ENCODE data around the gene KIF13A.
"Not testable (repeated sequence)": the region's sequence is repeated elsewhere in the genome, so short reads cannot be mapped to it uniquely, and the experiment has no call there.

KIF13A gene

DNA sequence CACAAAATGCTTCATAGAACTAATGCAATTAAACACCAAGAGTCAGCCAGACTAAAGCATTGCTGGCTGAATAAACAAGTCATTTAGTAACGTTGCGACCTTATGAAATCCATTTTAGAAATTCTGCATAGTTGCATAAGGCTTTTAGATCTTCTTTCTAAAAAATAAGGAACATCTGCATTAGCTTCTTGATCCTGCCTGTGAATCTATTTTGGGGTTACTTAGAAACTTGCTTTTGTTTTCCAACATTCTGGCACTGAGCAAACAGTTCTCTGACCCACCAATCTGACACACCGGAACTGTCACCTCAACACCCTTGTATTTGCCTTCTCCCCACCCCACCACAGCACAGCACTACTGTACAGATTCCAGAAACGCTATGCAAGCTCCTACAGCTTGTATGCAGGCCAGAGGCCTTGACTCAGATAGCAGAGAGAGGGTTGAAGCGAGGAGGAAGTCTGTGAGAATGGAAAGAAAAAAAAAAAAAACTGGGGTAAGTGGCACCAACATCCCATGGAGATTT, 55.0 kb downstream of the KIF13A start:
- DNase-seq (ENCODE audit: low read depth in 2 of 2): no peak

- DNase-seq (ENCODE audit: low read depth in 2 of 2): no peak
Measured at GRCh38 chr6:17931227-17931626, 56.2 kb downstream of the KIF13A start.

- DNase-seq (ENCODE audit: low read depth in 2 of 2): no peak
Measured at GRCh38 chr6:17930321-17930993, 57.0 kb downstream of the KIF13A start.

GRCh38 chr6:17928514-17929430, 58.7 kb downstream of the KIF13A start:
- no peak for DNase-seq (ENCODE audit: low read depth in 2 of 2)

- no peak for DNase-seq (ENCODE audit: low read depth in 2 of 2)
Measured at GRCh38 chr6:17927705-17928104, 59.7 kb downstream of the KIF13A start.

- DNase-seq (ENCODE audit: low read depth in 2 of 2): no peak
Measured at GRCh38 chr6:17923401-17923863, 64.0 kb downstream of the KIF13A start.

DNA sequence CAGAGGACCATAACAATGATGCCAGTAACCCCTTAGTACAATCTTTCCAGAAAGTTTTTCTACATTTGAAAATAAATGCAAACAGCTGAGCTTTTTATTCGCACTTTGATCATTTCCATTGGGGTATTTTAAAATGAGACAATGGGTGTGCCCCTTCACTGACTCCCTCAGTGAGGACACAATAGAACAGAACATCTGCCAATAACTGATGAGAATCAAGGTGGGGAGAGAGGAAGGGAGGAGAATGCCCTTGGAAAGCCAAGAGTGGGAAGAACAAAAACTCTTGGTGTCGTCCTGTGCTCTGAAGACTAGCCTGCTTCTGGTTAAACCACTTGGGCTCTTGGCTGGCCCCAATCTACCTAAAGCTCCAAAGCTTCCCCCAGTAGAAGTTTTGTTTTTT, 66.0 kb downstream of the KIF13A start:
- no peak for DNase-seq (ENCODE audit: low read depth in 2 of 2)

DNA sequence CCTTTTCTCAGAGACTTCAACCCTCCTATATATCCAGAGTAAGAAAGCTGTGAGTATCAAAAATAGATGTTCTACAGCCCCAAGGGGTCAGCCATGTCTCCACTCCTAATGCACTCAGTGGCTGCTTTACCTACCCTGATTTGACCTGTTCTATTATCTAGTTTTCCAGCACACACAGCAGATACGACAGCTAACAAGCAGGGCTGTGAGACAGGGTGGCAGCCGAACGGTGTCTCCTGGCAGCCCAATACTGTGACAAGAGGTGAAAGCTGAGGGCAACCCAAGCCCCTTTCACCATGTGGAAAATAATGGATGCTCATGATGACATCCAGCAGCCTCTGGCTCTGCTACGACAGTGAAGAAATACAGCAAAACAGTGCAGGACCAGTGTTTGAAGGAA, 67.9 kb downstream of the KIF13A start:
- no peak for DNase-seq (ENCODE audit: low read depth in 2 of 2)

DNA sequence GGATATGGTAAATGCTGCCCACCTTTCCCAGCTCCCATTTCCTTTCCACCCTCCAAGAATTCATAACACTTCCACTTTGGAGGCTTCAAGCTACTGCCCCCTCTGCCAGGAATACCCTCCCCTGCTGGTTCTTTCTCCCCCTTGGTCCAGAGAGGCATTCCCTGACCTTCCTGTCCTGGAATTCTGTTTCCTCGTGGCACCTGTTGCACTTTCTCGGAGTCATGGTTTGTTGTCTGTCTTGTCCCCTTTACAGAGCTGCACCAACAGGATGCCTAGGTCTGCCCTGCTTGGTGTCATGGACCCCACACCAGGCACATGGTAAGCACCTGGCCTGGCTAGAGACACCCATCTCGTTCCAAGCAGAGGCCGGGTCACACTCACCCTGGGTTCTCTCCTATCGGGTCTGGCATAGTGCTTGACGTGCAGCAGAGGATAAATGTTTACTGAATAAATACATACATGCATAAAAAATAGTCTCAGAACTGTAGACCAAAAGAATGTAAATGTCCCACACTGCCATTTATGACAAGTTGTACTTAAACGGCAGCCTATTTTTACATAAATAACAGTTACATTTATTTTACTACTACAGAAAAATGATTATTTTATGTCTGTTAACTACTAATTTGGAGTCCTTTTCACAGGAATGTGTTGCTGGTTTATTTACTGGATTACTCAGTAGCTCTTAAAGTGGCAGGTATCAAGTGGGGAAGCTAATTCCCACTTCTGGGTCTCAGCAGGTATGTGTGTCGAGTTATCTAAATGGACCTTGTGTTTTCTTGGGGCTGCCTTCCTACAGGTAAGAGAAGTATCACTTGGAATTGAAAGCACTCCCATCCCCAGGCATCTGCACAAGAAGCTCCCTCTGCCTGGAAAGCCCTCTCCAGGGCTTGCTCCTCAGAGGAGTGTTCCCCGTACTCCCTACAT, 69.3 kb downstream of the KIF13A start:
- DNase-seq (ENCODE audit: low read depth in 2 of 2): no peak

DNA sequence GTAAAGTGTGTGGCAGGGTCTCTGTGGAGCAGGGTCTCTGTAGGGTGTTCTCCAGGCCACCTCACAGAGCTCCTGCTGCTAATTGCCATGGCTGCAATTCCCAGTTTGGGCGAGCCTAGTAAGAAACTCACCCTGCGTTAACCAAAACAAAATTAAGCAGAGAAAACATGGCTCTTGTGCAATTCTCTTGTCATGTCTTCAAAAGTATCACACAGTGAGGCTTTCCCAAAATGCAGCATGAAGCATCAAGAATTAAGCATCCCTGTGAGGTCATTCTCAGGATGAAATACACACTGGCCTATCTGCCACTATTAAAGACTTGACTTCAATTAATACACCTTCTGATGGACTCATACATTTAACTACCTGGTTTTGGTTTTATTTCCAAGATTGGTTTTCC, 72.8 kb downstream of the KIF13A start:
- DNase-seq (ENCODE audit: low read depth in 2 of 2): no peak

DNA sequence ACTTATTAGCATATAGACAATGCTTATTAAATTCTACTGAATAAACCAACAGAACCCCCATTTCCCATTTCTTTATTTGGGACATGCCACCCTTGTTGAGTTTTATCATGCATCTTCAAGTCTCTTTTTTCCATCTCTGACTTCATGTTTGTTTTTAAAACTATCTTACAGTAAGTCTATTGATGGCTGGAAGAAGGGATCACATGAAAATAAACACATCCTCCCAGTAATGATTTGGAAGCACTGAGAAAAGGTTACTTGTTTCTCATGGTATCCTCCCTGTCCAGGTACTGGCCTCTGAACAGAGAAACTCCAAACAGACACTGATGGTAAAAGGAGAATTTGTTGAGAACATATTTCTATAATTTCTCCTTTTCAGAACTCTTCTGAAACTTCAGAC, 74.9 kb downstream of the KIF13A start:
- no peak for DNase-seq (ENCODE audit: low read depth in 2 of 2)

GRCh38 chr6:17911656-17912055, 75.8 kb downstream of the KIF13A start:
- DNase-seq (ENCODE audit: low read depth in 2 of 2): not testable (repeated sequence)

DNA sequence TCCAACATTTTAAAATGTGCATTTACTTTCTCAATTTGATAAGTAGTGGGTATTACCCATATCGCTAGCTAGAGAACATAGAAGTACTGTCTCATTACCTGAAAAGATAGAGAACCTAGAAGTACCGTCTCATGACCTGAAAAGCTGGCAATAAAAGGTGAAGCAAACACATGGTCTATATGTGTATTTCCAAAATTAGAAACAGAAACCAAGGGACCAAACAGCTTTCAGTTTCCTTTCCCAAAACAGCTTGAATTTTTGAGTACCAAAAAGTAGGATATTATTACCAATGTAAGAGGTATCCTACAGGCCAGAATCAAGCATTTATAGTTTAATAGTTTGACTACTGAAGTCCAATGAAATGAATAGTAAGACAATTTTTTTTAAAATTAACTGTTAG, 77.2 kb downstream of the KIF13A start:
- no peak for DNase-seq (ENCODE audit: low read depth in 2 of 2)

DNA sequence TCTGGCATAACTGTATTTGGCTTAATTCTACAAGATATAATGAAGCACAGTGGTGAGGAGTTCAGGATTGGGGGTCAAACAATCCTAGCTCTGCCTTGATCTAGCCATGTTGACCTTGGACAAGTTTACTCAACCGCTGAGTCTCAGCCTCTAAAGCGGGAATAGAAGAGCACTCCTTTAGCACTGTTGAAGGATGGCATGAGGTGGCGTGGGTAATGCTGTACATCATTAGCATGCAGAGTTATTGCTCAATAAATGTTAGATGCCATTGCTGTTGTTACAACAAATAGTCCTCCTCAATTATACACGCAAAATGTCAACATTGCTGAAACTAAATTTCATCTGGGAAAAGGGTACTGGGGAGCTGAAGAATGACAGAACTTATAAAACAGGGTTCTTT, 78.6 kb downstream of the KIF13A start:
- DNase-seq (ENCODE audit: low read depth in 2 of 2): no peak

GRCh38 chr6:17907406-17908229, 79.8 kb downstream of the KIF13A start:
- DNase-seq (ENCODE audit: low read depth in 2 of 2): no peak

- DNase-seq (ENCODE audit: low read depth in 2 of 2): no peak
Measured at GRCh38 chr6:17905611-17906592, 81.5 kb downstream of the KIF13A start.

DNA sequence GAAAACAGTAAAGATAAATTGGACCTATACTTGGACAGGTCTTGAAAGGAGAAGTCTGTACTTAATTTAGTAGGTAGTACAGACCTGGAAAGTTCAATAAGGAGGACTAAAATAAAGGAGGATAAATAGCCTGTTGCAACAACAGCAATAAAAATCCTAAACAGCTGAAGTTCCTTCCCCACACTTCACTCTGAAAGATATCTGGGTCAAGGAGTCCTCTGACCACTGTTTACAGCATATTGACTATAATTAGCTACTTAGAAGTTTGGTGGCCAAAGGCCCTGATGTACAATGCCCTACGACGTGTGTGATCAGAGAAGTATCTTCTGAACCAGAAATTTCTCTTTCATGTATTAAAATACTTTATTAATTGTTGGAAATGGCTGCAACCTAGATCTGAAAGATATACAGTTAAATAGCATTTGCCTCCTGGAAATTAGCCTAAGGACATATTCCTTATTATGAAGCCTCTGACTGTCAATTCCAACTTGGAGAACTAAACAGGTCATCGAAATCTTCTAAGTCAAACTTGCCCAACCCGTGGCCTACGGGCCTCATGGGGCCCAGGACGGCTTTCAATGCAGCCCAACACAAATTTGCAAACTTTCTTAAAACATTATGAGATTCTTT, 82.8 kb downstream of the KIF13A start:
- no peak for DNase-seq (ENCODE audit: low read depth in 2 of 2)

DNA sequence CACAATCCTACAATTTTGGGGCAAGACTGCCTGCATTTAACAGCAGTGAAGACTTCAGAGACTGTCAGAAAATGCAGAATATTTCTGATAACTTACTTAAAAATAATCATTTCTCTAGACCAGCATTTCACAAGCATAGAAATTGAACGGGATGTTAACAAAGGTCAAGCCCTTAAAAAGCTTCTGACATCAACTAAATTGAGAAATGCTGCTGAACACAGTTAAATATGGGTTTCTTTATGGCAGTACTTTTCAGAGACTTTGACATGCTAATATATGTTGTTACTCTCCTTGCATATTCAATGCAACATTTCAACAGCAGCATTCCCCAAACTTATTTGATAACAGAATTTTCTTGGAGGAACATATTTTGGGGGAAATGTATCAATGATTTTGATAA, 84.5 kb downstream of the KIF13A start:
- no peak for DNase-seq (ENCODE audit: low read depth in 2 of 2)

DNA sequence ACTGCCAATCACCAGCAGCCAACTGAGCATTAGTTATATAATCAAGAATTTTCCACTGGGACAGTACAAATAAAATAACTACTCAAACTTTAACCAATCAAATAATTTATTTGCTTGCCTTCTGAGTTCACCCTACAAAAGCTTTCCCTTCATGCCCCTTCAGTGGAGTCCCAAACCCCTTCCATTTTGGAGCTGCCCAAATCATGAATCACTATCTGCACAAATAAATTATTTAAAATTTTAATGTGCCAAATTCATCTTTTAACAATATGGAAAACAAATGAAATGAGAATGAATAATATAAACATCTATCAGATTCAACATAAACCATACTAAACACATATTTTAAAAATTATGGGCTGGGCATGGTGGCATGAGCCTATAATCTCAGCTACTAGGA, 85.9 kb downstream of the KIF13A start:
- no peak for DNase-seq (ENCODE audit: low read depth in 2 of 2)
